WTC11 (cell line): ENCODE results near the gene NPHS1. TPM values are rescaled to one million over a fixed set of nuclear protein-coding genes. Genes with fewer than 3 reads are reported as not detected.
A peak's percentile ranks its signal among the peaks of the same experiment; 100 is the strongest.

ENCODE experiments used
- ATAC-seq: fragments of 200-7000 bp; cut with Tn5 transposase; 2 replicates; pipeline ENCODE4 v1.10.0; 2021; ENCODE audit warnings: mild to moderate bottlenecking, moderate library complexity
- CTCF ChIA-PET: fragments of 300-600 bp; sonication (Branson Sonifier 250); formaldehyde crosslinking; loops from one replicate; lab custom pipeline; 2021; ENCODE audit warnings: antibody characterized with exemption; lab: Charles Lee
- POLR2A ChIA-PET: fragments of 350-600 bp; sonication (Branson Sonifier 250); formaldehyde crosslinking; loops from one replicate; lab custom pipeline; 2021; ENCODE audit warnings: antibody characterized with exemption; lab: Charles Lee
- DNase-seq: peaks from one replicate; pipeline ENCODE4 v3.0.0; 2021; ENCODE audit warnings: low spot score
- H3K27ac Mint-ChIP-seq: 2 replicates; pipeline ENCODE4 v1.8.0; 2021; ENCODE audit warnings: mixed read lengths
- H3K27me3 Mint-ChIP-seq: 2 replicates; pipeline ENCODE4 v1.8.0; 2021; ENCODE audit warnings: low read depth, mild to moderate bottlenecking, moderate library complexity, mixed read lengths
- H3K36me3 Mint-ChIP-seq: 2 replicates; pipeline ENCODE4 v1.8.0; 2021; ENCODE audit warnings: mixed read lengths
- H3K4me1 Mint-ChIP-seq: 2 replicates; pipeline ENCODE4 v1.8.0; 2022; ENCODE audit warnings: mixed read lengths
- H3K4me3 Mint-ChIP-seq: 2 replicates; pipeline ENCODE4 v1.8.0; 2021; ENCODE audit warnings: mild to moderate bottlenecking, moderate library complexity, mixed read lengths
- H3K9me3 Mint-ChIP-seq: 2 replicates; pipeline ENCODE4 v1.8.0; 2021; ENCODE audit warnings: mixed read lengths
- FOXJ3 ChIP-seq: sonication (generic); formaldehyde crosslinking; IDR thresholded peaks from 2 replicates; pipeline ENCODE4 v1.9.0; 2021; ENCODE audit warnings: missing genetic modification reagents, mild to moderate bottlenecking, borderline replicate concordance
- ZNF232 ChIP-seq: sonication (generic); formaldehyde crosslinking; IDR thresholded peaks from 2 replicates; pipeline ENCODE4 v1.8.0; 2022; ENCODE audit warnings: mild to moderate bottlenecking, missing genetic modification reagents
- ZNF263 ChIP-seq: sonication (generic); formaldehyde crosslinking; IDR thresholded peaks from 2 replicates; pipeline ENCODE4 v1.8.1; 2022; ENCODE audit warnings: low read depth, mild to moderate bottlenecking, moderate library complexity, missing genetic modification reagents
- ZNF396 ChIP-seq: fragments of 250-450 bp; sonication (Bioruptor Pico); IDR thresholded peaks from 2 replicates; pipeline ENCODE4 v1.8.0; 2021; ENCODE audit warnings: mild to moderate bottlenecking, moderate library complexity, borderline replicate concordance
- total RNA-seq: library from RNA; stranded (reverse); gene quantifications from 3 replicates; pipeline ENCODE4 v1.2.3, GENCODE V29; 2021
- TF ChIP-seq, protein P1 (sequence below): sonication (generic); formaldehyde crosslinking; conservative IDR thresholded peaks from 2 replicates; pipeline ENCODE4 v1.8.1; 2023; ENCODE audit warnings: mild to moderate bottlenecking, low read depth, missing genetic modification reagents, moderate library complexity
- TF ChIP-seq, protein P2 (sequence below): sonication (generic); formaldehyde crosslinking; IDR thresholded peaks from 2 replicates; pipeline ENCODE4 v1.8.0; 2023; ENCODE audit warnings: missing genetic modification reagents, mild to moderate bottlenecking, borderline replicate concordance
- TF ChIP-seq, protein P3 (sequence below): sonication (generic); formaldehyde crosslinking; IDR thresholded peaks from 2 replicates; pipeline ENCODE4 v1.8.1; 2023; ENCODE audit warnings: mild to moderate bottlenecking, missing genetic modification reagents
- TF ChIP-seq, protein P4 (sequence below): fragments of 200-600 bp; IDR thresholded peaks from 2 replicates; pipeline ENCODE4 v1.8.0; 2022; ENCODE audit warnings: antibody characterized with exemption
- TF ChIP-seq, protein P5 (sequence below): sonication (generic); formaldehyde crosslinking; IDR thresholded peaks from 2 replicates; pipeline ENCODE4 v1.8.1; 2023; ENCODE audit warnings: mild to moderate bottlenecking, missing genetic modification reagents
- TF ChIP-seq, protein P6 (sequence below): sonication (generic); formaldehyde crosslinking; IDR thresholded peaks from 2 replicates; pipeline ENCODE4 v1.8.1; 2023; ENCODE audit warnings: mild to moderate bottlenecking, missing genetic modification reagents, borderline replicate concordance

The NPHS1 gene
- total RNA-seq, 1 experiment from 2014 or later = 0.61 TPM

DNA sequence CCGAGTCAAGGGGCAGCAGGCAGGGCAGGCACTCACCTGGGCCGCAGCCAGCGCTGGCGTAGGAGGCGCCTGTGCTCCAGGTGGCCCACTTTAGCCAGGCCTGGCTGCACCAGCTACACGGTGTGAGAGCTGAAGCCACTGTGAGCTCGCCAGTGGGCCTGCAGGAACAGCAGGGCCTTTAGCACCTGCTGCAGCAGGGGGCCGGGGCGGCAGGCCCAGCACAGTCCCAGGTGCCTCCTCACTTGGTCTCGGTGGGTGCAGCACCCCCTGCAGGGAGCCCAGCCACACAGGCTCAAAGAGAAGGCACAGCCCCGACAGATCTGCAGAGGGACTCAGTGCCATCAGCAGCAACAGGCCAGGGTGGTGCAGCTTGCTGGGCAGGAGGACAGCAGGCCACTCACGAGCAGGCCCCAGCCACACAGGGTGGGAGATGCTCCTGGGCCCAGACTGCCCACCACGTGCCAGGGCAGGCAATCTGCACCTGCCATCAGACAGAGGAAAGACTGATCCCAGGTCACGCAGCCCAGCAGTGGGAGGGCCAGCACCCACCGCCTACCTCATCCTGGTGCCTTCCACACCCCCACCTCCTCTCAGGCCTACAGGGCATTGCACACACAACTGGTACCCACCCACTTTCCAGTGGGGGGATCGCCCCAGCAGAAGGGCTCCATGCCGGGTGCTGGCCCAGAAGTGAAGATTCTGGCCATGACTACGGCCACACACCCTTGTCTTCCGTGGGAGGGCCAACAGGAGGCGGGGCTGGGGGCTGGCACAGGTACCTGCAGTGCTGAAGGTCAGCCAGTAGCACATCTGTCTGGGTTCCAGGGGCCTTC lies 61.1 kb downstream of the NPHS1 start:
- Mint-ChIP-seq H3K4me1 (peaks cover under 1% of the 10 kb centered on the region; the same call in 1 of the 2 replicates), H3K27ac (no peak overlapping the region)
- ChIA-PET POLR2A (interaction anchor here (1.0 kb wide), 1 partner anchor 43 kb away, joined by 3 read pairs; the partner anchor contains the start of gene LIN37), CTCF (interaction anchor here (1.5 to 2.1 kb wide), 2 partner anchors 29 to 38 kb away, joined by 3 to 4 read pairs; no protein-coding TSS in a partner anchor)
- ATAC-seq = peak; percentile 49
- TF ChIP-seq, protein P1, sequence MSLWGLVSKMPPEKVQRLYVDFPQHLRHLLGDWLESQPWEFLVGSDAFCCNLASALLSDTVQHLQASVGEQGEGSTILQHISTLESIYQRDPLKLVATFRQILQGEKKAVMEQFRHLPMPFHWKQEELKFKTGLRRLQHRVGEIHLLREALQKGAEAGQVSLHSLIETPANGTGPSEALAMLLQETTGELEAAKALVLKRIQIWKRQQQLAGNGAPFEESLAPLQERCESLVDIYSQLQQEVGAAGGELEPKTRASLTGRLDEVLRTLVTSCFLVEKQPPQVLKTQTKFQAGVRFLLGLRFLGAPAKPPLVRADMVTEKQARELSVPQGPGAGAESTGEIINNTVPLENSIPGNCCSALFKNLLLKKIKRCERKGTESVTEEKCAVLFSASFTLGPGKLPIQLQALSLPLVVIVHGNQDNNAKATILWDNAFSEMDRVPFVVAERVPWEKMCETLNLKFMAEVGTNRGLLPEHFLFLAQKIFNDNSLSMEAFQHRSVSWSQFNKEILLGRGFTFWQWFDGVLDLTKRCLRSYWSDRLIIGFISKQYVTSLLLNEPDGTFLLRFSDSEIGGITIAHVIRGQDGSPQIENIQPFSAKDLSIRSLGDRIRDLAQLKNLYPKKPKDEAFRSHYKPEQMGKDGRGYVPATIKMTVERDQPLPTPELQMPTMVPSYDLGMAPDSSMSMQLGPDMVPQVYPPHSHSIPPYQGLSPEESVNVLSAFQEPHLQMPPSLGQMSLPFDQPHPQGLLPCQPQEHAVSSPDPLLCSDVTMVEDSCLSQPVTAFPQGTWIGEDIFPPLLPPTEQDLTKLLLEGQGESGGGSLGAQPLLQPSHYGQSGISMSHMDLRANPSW (CRISPR knock-in tag) = no peak
- TF ChIP-seq, protein P2, sequence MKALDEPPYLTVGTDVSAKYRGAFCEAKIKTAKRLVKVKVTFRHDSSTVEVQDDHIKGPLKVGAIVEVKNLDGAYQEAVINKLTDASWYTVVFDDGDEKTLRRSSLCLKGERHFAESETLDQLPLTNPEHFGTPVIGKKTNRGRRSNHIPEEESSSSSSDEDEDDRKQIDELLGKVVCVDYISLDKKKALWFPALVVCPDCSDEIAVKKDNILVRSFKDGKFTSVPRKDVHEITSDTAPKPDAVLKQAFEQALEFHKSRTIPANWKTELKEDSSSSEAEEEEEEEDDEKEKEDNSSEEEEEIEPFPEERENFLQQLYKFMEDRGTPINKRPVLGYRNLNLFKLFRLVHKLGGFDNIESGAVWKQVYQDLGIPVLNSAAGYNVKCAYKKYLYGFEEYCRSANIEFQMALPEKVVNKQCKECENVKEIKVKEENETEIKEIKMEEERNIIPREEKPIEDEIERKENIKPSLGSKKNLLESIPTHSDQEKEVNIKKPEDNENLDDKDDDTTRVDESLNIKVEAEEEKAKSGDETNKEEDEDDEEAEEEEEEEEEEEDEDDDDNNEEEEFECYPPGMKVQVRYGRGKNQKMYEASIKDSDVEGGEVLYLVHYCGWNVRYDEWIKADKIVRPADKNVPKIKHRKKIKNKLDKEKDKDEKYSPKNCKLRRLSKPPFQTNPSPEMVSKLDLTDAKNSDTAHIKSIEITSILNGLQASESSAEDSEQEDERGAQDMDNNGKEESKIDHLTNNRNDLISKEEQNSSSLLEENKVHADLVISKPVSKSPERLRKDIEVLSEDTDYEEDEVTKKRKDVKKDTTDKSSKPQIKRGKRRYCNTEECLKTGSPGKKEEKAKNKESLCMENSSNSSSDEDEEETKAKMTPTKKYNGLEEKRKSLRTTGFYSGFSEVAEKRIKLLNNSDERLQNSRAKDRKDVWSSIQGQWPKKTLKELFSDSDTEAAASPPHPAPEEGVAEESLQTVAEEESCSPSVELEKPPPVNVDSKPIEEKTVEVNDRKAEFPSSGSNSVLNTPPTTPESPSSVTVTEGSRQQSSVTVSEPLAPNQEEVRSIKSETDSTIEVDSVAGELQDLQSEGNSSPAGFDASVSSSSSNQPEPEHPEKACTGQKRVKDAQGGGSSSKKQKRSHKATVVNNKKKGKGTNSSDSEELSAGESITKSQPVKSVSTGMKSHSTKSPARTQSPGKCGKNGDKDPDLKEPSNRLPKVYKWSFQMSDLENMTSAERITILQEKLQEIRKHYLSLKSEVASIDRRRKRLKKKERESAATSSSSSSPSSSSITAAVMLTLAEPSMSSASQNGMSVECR = no peak
- no peak for TF ChIP-seq ZNF263 (CRISPR knock-in tag)
- no peak for TF ChIP-seq ZNF232 (CRISPR knock-in tag)
- TF ChIP-seq, protein P3, sequence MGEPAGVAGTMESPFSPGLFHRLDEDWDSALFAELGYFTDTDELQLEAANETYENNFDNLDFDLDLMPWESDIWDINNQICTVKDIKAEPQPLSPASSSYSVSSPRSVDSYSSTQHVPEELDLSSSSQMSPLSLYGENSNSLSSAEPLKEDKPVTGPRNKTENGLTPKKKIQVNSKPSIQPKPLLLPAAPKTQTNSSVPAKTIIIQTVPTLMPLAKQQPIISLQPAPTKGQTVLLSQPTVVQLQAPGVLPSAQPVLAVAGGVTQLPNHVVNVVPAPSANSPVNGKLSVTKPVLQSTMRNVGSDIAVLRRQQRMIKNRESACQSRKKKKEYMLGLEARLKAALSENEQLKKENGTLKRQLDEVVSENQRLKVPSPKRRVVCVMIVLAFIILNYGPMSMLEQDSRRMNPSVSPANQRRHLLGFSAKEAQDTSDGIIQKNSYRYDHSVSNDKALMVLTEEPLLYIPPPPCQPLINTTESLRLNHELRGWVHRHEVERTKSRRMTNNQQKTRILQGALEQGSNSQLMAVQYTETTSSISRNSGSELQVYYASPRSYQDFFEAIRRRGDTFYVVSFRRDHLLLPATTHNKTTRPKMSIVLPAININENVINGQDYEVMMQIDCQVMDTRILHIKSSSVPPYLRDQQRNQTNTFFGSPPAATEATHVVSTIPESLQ = no peak
- TF ChIP-seq, protein P4, sequence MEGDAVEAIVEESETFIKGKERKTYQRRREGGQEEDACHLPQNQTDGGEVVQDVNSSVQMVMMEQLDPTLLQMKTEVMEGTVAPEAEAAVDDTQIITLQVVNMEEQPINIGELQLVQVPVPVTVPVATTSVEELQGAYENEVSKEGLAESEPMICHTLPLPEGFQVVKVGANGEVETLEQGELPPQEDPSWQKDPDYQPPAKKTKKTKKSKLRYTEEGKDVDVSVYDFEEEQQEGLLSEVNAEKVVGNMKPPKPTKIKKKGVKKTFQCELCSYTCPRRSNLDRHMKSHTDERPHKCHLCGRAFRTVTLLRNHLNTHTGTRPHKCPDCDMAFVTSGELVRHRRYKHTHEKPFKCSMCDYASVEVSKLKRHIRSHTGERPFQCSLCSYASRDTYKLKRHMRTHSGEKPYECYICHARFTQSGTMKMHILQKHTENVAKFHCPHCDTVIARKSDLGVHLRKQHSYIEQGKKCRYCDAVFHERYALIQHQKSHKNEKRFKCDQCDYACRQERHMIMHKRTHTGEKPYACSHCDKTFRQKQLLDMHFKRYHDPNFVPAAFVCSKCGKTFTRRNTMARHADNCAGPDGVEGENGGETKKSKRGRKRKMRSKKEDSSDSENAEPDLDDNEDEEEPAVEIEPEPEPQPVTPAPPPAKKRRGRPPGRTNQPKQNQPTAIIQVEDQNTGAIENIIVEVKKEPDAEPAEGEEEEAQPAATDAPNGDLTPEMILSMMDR = no peak
- TF ChIP-seq, all 79 proteins: peak for 0
- H3K9me3 Mint-ChIP-seq = no peaks in the 10 kb centered on the region
- no peak overlapping the region for H3K4me3 Mint-ChIP-seq
- no peaks in the 10 kb centered on the region for H3K36me3 Mint-ChIP-seq
- DNase-seq = no peak
- peaks cover 15% of the 10 kb centered on the region for H3K27me3 Mint-ChIP-seq

DNA sequence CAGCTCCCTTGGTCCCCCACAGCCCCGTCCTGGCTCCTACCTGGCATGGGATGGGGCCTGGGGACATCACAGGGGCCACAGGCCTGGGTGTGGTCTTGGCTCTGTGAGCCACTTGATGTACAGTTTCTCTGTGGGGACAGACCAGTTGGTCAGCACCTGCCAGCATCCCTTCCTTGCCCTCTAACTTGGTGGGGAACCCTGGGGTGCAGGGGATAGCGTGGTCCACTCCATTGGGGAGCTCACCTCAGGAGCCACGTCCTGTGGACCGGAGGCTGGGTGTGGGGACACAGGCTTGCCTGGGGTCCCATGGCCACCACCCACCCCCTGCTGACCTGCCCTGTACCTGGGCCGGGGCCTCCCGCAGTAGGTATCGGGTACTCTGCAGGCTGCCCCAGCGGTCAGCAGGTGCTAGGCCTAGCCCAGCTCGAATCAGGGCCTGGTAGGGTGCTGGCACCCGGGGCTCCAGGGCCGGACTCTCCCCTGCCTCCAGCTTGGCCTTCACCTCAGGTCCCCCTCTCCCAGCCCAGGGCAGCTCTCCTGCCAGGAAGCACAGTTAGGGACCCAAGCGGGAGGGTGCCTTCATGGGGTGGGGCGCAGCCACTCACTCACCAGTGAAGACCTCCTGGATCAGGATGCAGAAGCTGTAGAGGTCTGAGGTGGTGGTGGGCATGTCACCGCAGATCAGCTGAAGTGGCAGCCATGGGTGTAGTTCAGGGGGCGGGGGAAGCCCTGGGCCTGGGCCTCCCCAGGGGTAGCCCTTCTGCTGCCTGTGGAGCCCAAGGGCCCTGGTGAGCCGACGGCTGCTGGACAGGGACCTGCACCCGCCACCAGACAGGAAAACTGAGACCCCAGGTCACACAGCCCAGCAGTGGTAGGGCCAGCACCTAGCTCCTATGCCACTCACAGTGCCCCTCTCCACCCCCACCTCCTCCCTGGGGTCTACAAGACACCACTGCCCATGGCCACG lies 62.0 kb downstream of the NPHS1 start:
- H3K27me3 Mint-ChIP-seq = peaks cover 5% of the 10 kb centered on the region
- no peak for DNase-seq
- no peak overlapping the region for H3K27ac Mint-ChIP-seq
- no peak for ATAC-seq
- ChIA-PET CTCF (interaction anchor here (0.5 to 2.8 kb wide), 6 partner anchors 13 to 336 kb away, joined by 3 to 8 read pairs (median 3); partner anchors contain the start of genes LIN37, PSENEN and U2AF1L4), POLR2A (interaction anchor here (1.0 kb wide), 1 partner anchor 42 kb away, joined by 3 read pairs; the partner anchor contains the start of gene LIN37)
- H3K36me3 Mint-ChIP-seq = no peaks in the 10 kb centered on the region
- peaks cover 10% of the 10 kb centered on the region for H3K4me1 Mint-ChIP-seq
- H3K4me3 Mint-ChIP-seq = no peak overlapping the region
- no peaks in the 10 kb centered on the region for H3K9me3 Mint-ChIP-seq
- TF ChIP-seq, protein P3 = no peak
- TF ChIP-seq ZNF396 (CRISPR knock-in tag) (no peak), FOXJ3 (no peak)
- TF ChIP-seq, protein P5, sequence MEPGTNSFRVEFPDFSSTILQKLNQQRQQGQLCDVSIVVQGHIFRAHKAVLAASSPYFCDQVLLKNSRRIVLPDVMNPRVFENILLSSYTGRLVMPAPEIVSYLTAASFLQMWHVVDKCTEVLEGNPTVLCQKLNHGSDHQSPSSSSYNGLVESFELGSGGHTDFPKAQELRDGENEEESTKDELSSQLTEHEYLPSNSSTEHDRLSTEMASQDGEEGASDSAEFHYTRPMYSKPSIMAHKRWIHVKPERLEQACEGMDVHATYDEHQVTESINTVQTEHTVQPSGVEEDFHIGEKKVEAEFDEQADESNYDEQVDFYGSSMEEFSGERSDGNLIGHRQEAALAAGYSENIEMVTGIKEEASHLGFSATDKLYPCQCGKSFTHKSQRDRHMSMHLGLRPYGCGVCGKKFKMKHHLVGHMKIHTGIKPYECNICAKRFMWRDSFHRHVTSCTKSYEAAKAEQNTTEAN (CRISPR knock-in tag) = no peak
- TF ChIP-seq, protein P6, sequence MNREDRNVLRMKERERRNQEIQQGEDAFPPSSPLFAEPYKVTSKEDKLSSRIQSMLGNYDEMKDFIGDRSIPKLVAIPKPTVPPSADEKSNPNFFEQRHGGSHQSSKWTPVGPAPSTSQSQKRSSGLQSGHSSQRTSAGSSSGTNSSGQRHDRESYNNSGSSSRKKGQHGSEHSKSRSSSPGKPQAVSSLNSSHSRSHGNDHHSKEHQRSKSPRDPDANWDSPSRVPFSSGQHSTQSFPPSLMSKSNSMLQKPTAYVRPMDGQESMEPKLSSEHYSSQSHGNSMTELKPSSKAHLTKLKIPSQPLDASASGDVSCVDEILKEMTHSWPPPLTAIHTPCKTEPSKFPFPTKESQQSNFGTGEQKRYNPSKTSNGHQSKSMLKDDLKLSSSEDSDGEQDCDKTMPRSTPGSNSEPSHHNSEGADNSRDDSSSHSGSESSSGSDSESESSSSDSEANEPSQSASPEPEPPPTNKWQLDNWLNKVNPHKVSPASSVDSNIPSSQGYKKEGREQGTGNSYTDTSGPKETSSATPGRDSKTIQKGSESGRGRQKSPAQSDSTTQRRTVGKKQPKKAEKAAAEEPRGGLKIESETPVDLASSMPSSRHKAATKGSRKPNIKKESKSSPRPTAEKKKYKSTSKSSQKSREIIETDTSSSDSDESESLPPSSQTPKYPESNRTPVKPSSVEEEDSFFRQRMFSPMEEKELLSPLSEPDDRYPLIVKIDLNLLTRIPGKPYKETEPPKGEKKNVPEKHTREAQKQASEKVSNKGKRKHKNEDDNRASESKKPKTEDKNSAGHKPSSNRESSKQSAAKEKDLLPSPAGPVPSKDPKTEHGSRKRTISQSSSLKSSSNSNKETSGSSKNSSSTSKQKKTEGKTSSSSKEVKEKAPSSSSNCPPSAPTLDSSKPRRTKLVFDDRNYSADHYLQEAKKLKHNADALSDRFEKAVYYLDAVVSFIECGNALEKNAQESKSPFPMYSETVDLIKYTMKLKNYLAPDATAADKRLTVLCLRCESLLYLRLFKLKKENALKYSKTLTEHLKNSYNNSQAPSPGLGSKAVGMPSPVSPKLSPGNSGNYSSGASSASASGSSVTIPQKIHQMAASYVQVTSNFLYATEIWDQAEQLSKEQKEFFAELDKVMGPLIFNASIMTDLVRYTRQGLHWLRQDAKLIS = no peak
